ENCODE results near the gene APBB1IP.
"Not testable (repeated sequence)": the region's sequence is repeated elsewhere in the genome, so short reads cannot be mapped to it uniquely, and the experiment has no call there.

Gene APBB1IP, protein sequence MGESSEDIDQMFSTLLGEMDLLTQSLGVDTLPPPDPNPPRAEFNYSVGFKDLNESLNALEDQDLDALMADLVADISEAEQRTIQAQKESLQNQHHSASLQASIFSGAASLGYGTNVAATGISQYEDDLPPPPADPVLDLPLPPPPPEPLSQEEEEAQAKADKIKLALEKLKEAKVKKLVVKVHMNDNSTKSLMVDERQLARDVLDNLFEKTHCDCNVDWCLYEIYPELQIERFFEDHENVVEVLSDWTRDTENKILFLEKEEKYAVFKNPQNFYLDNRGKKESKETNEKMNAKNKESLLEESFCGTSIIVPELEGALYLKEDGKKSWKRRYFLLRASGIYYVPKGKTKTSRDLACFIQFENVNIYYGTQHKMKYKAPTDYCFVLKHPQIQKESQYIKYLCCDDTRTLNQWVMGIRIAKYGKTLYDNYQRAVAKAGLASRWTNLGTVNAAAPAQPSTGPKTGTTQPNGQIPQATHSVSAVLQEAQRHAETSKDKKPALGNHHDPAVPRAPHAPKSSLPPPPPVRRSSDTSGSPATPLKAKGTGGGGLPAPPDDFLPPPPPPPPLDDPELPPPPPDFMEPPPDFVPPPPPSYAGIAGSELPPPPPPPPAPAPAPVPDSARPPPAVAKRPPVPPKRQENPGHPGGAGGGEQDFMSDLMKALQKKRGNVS

GRCh38 chr10:26437637-26438461 lies at the start of gene APBB1IP:
TSS of gene APBB1IP (plus strand) at chr10:26438341. CDS start at chr10:26492327, 53,986 bp downstream.
- FAIRE-seq: no peak

DNA sequence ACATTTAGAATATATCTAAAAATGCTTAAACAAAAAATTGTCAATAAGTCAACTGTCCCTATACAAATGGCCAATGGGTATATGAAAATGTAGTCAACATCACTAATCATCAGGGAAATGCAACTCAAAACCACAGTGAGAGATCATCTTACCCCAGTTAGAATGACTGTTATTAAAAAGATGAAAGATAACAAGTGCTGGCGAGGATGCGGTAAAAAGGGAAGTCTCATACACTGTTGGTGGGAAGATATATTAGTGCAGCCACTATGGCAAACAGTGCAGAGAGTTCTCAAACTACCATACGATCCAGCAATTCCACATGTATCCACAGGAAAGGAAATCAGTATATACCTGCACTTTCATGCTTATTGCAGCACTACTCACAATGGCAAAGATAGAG lies 48.6 kb upstream of the APBB1IP start:
- FAIRE-seq: no peak

DNA sequence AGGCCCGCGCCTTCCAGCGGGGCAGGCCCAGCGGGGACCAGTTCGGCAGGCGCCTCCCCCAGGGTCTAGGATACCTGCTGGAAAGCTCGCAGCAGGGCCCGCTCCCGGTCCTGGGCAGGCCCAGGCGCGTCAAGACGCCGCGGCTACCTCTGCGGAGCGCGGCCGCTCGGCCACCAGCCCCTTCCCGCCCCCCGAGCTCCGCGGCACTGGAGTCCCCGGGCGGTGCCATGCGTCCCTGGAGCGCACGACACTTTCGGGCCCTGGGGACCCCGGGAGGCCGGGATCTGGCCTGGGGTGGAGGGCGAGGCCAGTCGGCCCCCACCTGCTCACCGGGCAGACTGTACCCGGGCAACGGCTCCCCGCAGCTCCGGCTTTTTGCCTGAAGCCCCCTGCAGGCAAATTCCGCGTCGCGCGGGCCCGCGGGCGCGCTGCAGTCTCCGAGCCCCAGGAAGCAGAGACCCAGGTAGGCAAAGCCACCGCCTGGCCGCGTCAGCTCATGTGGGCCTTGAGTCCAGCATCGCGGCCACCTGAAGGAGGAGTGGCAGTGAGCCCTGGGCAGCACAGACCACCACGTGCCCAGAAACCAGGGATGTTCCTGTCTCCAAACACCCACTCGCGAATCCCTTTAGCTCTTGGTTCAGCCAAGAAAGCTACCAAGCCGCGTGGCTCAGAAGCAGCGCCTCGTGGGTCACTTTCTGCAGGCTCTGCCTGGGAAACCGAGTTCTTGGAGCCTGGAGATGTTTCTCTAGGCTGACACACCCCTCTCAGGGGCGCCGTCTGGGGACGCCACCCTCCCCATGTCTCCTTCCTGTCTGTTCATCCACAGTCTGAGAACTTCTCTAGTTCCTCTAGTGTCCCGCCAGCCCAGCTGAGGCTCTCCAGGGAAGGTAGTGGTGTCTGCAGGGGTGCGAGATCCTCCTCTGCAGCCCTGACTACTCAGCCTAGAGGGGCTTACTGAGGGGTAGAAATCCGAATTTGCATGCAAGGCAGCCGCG lies 46.1 kb upstream of the APBB1IP start:
- FAIRE-seq: no peak

DNA sequence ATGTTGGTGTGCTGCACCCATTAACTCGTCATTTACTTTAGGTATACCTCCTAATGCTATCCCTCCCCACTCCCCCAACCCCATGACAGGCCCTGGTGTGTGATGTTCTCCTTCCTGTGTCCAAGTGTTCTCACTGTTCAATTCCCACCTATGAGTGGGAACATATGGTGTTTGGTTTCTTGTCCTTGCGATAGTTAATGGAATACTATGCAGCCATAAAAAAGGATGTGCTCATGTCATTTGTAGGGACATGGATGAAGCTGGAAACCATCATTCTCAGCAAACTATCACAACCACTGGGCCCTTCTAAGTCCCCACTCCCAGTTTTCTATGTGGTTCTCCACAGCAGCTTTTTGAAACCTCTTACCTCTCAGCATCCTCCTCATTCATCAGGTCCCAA lies 39.8 kb upstream of the APBB1IP start:
- FAIRE-seq: not testable (repeated sequence)

- FAIRE-seq: no peak
These were observed 30.7 kb upstream of the APBB1IP start for GRCh38 chr10:26407406-26407969.

DNA sequence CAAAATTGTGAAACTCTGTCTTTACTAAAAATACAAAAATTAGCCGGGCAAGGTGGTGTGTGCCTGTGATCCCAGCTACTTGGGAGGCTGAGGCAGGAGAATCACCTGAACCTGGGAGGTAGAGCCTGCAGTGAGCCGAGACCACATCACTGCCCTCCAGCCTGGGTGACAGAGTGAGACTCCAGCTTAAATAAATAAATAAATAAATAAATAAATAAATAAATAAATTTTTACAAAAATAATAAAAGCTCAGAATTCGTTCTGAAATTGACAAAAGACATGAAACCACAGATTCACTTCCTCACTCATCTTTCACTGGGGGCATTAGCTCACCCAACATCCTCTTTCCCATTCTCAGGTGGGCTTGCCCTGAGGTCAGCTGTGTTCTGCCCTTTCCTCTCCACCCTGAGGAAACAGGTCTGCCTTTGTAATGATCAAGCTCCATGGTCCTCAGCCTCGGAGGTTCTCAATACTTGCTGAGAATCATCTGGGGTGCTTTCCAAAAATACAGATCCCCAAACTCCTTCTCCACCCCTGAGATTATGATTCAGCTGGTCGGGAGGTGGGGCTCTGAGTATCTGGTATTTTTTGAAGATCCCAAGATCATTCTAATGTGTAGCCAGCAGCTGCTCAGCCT lies 29.2 kb upstream of the APBB1IP start:
- no peak for FAIRE-seq

- FAIRE-seq: no peak
These were observed 27.8 kb upstream of the APBB1IP start for GRCh38 chr10:26410356-26410755.

DNA sequence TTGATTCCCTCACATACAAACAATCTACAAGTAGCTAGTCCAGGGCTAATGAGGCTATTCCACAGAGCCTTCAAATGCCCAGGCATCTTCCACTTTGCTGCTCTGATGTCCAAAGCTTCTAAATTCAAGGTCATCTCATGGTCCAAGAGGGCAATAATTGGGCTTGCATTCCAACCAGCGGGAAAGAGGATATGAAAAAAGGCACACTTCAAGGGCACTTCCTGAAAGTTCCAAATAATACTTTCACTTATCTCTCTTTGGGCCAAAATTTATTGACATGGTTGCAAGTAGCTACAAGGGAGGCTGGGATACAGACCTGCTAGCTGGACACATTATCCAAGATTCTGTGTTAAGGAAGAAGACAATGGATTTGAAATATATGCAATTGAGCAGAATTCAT lies 25.2 kb upstream of the APBB1IP start:
- no peak for FAIRE-seq

- no peak for FAIRE-seq
These were observed 24.8 kb upstream of the APBB1IP start for GRCh38 chr10:26413375-26413774.

DNA sequence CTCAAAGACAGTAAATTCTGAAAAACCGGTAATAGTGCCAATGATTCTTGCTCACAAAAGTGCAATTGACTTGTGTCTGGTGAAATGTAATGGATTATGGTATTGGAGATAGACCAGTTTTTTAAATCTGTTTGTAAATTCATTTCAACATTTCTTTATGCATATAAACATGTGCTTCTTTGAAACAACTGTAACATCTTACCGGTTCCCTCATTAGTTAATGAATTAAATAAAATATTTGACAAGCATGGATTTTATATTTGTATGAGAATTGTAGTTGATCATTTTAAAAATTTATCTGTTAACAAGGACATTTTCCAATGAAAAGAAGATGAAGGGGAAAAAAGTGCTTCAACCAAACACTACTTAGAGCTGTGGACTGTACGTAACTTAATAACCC lies 21.0 kb upstream of the APBB1IP start:
- FAIRE-seq: no peak

- no peak for FAIRE-seq
These were observed 15.2 kb upstream of the APBB1IP start for GRCh38 chr10:26422977-26423376.

- no peak for FAIRE-seq
These were observed 14.4 kb upstream of the APBB1IP start for GRCh38 chr10:26423722-26424121.

- no peak for FAIRE-seq
These were observed 7.4 kb upstream of the APBB1IP start for GRCh38 chr10:26430641-26431163.

- FAIRE-seq: no peak
These were observed 5.2 kb upstream of the APBB1IP start for GRCh38 chr10:26432938-26433337.

- FAIRE-seq: no peak
These were observed 2.3 kb upstream of the APBB1IP start for GRCh38 chr10:26435852-26436251.

DNA sequence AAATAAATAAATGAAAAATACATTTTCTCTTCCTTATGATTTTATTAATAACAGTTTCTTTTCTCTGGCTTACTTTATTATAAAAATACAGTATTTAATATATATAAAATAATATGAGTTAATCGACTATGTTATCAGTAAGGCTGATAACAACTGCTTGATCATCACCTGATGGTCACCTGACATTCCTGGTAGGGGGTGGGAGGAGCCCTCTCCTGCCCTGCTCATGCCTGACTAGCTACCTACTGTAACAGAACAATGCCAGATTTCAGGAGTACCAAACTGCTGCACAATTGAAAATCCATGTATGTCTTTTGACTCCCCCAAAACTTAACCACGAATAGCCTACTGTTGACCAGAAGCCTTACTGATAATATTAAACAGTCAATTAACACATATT lies 1.3 kb upstream of the APBB1IP start:
- no peak for FAIRE-seq

GRCh38 chr10:26438534-26439341 lies 597 bp downstream of the APBB1IP start:
- no peak for FAIRE-seq

GRCh38 chr10:26439406-26440087 lies 1.4 kb downstream of the APBB1IP start:
- no peak for FAIRE-seq

DNA sequence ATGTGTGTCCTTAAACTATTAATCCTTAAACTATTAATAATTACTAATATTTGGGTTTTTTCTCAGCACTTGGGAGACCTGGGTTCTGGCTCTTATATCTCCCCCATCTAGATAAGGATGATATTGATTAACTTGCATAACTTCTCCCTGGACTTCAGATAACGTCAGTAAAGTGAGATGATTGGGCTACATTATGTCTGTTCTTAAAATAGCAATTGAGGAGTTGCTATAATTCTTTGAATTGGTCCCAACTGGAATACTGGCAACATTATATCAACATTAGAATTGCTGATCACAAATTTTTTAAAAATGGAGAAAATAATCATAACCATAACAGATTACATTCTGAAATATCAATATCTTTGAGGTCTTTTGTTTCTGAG lies 1.9 kb downstream of the APBB1IP start:
- FAIRE-seq: no peak

Measured in endometrium (tissue), 2 donors.